Parathyroid adenoma (tissue), 2 donors: ENCODE measurements around the gene DAB2IP.

Experiments
- H2AFZ ChIP-seq: fragments of 300-600 bp; sonication (generic); one replicate; pipeline ENCODE4 v1.7.0; 2017; ENCODE audit warnings: antibody characterized with exemption, mild to moderate bottlenecking
- H3K27ac ChIP-seq: fragments of 300-600 bp; sonication (generic); one replicate; pipeline ENCODE4 v1.7.0; 2017
- H3K27me3 ChIP-seq: fragments of 300-600 bp; sonication (generic); one replicate; pipeline ENCODE4 v1.7.0; 2017; ENCODE audit warnings: low read length; ENCODE audit not compliant: control insufficient read depth, insufficient read depth
- H3K36me3 ChIP-seq: fragments of 300-600 bp; sonication (generic); one replicate; pipeline ENCODE4 v1.7.0; 2017; ENCODE audit warnings: low read length; ENCODE audit not compliant: control insufficient read depth, insufficient read depth
- H3K4me1 ChIP-seq: fragments of 300-600 bp; sonication (generic); one replicate; pipeline ENCODE4 v1.7.0; 2017; ENCODE audit warnings: control low read depth
- H3K4me2 ChIP-seq: fragments of 300-600 bp; sonication (generic); one replicate; pipeline ENCODE4 v1.7.0; 2017; ENCODE audit warnings: low read length
- H3K4me3 ChIP-seq: fragments of 300-600 bp; sonication (generic); one replicate; pipeline ENCODE4 v1.7.0; 2017; ENCODE audit warnings: low read depth, low read length
- H3K79me2 ChIP-seq: fragments of 300-600 bp; sonication (generic); one replicate; pipeline ENCODE4 v1.7.0; 2017; ENCODE audit warnings: control low read depth
- H3K9ac ChIP-seq: fragments of 300-600 bp; sonication (generic); one replicate; pipeline ENCODE4 v1.7.0; 2017; ENCODE audit warnings: mild to moderate bottlenecking
- H3K9me3 ChIP-seq: fragments of 300-600 bp; sonication (generic); one replicate; pipeline ENCODE4 v1.7.0; 2017; ENCODE audit warnings: low read length; ENCODE audit not compliant: control insufficient read depth
- TF ChIP-seq, protein P1 (sequence below): fragments of 300-600 bp; sonication (generic); IDR thresholded peaks from one replicate; pipeline ENCODE4 v1.7.0; 2017; ENCODE audit warnings: antibody characterized with exemption, mild to moderate bottlenecking
- donor health status: primary hyperparathyroidism.

DAB2IP gene

DNA sequence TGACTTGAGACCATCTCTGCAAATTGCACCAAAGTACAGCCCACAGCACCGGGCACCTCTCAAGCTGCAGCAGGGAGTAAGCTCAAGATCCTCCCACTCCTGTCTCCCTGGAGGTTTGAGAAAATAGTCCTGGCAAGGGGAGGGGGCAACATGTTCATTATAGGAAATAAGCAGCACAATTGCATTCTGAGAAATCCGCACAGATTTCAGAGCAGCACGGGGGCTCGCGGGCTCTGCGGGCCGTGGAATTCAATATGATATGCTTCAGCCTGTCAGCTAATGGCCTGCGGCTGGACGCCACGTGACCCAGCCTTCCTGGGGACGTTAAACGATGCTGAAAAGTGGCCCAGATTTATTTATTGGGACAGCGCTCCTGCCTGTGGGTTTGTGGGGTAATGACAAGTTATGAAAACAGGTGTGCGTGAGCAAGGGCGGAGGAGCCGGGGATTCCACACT lies 156.4 kb downstream of the DAB2IP start:
- Histone ChIP-seq H3K79me2 (no peaks in the 10 kb centered on the region), H2AFZ (no peak overlapping the region), H3K4me2 (no peak overlapping the region), H3K4me3 (no peak overlapping the region), H3K9ac (no peak overlapping the region), H3K9me3 (no peaks in the 10 kb centered on the region), H3K27ac (no peak overlapping the region), H3K27me3 (no peaks in the 10 kb centered on the region), H3K4me1 (no peaks in the 10 kb centered on the region), H3K36me3 (no peaks in the 10 kb centered on the region)
- TF ChIP-seq, protein P1, sequence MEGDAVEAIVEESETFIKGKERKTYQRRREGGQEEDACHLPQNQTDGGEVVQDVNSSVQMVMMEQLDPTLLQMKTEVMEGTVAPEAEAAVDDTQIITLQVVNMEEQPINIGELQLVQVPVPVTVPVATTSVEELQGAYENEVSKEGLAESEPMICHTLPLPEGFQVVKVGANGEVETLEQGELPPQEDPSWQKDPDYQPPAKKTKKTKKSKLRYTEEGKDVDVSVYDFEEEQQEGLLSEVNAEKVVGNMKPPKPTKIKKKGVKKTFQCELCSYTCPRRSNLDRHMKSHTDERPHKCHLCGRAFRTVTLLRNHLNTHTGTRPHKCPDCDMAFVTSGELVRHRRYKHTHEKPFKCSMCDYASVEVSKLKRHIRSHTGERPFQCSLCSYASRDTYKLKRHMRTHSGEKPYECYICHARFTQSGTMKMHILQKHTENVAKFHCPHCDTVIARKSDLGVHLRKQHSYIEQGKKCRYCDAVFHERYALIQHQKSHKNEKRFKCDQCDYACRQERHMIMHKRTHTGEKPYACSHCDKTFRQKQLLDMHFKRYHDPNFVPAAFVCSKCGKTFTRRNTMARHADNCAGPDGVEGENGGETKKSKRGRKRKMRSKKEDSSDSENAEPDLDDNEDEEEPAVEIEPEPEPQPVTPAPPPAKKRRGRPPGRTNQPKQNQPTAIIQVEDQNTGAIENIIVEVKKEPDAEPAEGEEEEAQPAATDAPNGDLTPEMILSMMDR, result no peak

DNA sequence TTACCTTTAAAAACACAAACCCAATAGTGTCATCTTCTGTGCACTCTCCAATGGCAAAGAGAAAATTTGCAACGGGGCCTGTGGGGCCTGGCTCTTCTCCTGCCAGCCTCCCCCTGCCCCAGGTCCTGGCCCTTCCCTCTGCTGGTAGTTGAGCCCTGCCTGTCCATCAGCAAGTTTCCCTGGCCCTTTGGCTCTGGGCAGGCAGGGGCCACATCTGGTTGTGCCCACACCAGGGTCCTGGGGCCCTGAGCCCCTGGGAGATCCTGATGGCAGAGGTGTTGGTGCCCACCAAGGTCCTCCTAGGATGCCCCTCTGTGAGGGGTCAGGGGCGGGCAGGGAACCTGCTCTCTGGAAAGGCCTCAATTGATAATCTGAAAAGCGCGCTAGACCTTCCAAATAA lies 157.3 kb downstream of the DAB2IP start:
- Histone ChIP-seq H3K4me2 (no peak overlapping the region), H3K9ac (no peak overlapping the region), H2AFZ (no peak overlapping the region), H3K4me3 (no peak overlapping the region), H3K27ac (no peak overlapping the region), H3K4me1 (no peaks in the 10 kb centered on the region), H3K27me3 (no peaks in the 10 kb centered on the region), H3K79me2 (no peaks in the 10 kb centered on the region), H3K9me3 (no peaks in the 10 kb centered on the region), H3K36me3 (no peaks in the 10 kb centered on the region)
- TF ChIP-seq, protein P1, result no peak

DNA sequence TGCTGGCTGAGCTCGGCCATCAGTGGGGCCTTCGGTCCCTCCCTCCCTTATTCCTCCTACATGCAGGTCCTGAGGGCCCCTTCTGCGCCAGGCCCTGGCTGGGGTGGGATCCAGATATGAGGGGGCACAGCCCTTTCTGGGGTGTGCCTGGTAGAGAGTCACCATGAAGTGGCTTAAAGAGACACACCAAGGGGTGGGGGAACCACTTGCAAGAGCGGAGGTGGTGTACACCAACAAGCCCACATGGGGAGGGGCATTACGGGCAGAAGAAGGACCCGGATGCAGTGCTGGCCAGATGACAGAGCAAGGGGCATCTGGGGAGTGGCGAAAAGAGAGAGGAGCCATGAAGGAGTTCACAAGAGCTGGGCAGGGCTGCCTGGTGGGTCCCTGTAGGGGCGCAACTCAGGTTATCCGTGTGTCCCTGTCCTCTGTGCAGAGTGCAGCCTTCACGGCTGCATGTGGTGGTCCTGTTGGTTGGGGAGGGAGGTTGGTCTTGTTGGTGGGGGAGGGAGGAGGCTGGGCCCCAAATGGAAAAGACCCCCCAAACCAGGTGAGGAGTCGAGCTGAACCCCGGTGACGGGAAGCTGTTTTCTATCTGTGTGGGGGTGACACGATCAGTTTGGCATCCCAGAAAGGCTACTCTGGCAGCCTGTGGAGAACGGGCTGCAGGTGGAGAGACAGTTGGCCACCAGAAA lies 158.1 kb downstream of the DAB2IP start:
- Histone ChIP-seq H3K79me2 (no peaks in the 10 kb centered on the region), H3K4me1 (no peaks in the 10 kb centered on the region), H3K36me3 (no peaks in the 10 kb centered on the region), H3K4me2 (no peak overlapping the region), H3K27me3 (no peaks in the 10 kb centered on the region), H2AFZ (no peak overlapping the region), H3K27ac (no peak overlapping the region), H3K9me3 (no peaks in the 10 kb centered on the region), H3K9ac (no peak overlapping the region), H3K4me3 (no peak overlapping the region)
- TF ChIP-seq, protein P1, result no peak

DNA sequence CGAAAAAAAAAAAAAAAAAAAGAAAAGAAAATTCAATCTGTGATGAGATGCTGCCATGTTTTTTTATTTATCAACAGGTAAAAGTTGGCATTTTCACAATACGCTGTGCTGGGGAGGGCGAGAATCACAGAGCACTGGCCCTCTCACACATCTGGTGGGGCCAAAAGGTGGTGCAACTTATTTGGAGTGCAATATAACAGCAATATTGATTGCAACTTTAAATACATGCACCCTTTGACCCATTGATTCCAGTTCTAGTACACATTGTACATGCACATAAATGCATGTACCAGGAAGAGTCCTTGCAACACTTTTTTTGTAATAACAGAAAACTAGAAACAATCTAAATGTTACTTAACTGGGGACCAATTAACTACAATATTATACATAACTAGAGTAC lies 159.1 kb downstream of the DAB2IP start:
- no peaks in the 10 kb centered on the region for H3K79me2 ChIP-seq
- H3K4me2 ChIP-seq, result no peak overlapping the region
- no peaks in the 10 kb centered on the region for H3K4me1 ChIP-seq
- no peak overlapping the region for H3K4me3 ChIP-seq
- H2AFZ ChIP-seq, result no peak overlapping the region
- H3K27ac ChIP-seq, result no peak overlapping the region
- no peaks in the 10 kb centered on the region for H3K36me3 ChIP-seq
- no peak overlapping the region for H3K9ac ChIP-seq
- no peaks in the 10 kb centered on the region for H3K27me3 ChIP-seq
- TF ChIP-seq, protein P1, result no peak
- H3K9me3 ChIP-seq, result no peaks in the 10 kb centered on the region

DNA sequence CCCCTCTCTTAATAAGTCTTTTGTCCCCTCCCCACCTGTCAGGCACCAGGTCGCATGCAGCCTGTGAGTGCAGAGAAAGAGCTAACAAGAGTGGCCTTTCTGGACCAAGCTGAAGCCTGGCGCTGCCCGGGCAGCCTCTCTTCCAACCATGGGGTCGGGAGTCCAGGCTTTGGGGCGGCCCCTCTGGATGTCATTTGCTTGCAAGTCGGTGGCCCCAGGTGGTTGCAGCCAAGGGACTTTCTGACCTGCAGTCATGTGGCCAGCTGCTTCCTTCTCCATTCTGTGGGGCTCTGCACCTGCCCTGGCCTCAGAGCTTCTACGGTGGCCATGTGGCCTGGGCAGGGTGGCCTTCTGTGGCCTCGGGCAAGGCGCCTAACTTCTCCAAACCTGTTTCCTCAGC lies 159.7 kb downstream of the DAB2IP start:
- Histone ChIP-seq H3K9ac (no peak overlapping the region), H3K27ac (no peak overlapping the region), H3K79me2 (no peaks in the 10 kb centered on the region), H3K4me2 (no peak overlapping the region), H3K4me1 (no peaks in the 10 kb centered on the region), H3K9me3 (no peaks in the 10 kb centered on the region), H3K4me3 (no peak overlapping the region), H3K36me3 (no peaks in the 10 kb centered on the region), H3K27me3 (no peaks in the 10 kb centered on the region), H2AFZ (no peak overlapping the region)
- TF ChIP-seq, protein P1, result no peak
